GM12872 (cell line): ENCODE data around the gene LAMA2.

ENCODE experiments used
- CTCF ChIP-seq: IDR thresholded peaks from 3 replicates; pipeline ENCODE4 v1.5.1; 2011; ENCODE audit warnings: low read depth, mild to moderate bottlenecking, low read length, moderate library complexity; ENCODE audit not compliant: insufficient read depth

LAMA2 gene

GRCh38 chr6:129353067-129353466 lies 470.1 kb downstream of the LAMA2 start:
- no peak for TF ChIP-seq CTCF

DNA sequence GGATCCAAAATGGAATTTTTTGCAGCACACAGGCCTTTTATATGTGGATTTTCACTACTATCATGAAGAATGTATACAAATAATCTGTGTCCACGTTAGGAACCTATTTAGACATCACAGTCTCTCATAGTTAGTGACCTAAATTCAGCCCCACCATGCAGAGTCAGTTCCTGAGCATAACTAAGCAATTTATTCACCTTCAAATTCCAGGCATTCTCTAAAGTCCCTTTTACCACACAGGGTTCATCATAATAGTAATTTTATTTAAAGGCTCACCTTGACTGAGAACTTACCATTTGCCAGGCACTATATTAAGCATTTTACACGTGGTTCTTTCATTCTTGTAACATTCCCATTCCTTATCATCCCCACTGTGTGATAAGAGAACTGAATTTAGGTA lies 473.2 kb downstream of the LAMA2 start:
- TF ChIP-seq CTCF = no peak

GRCh38 chr6:129359811-129360681 lies 477.1 kb downstream of the LAMA2 start:
- TF ChIP-seq CTCF = no peak

- no peak for TF ChIP-seq CTCF
Measured at GRCh38 chr6:129360682-129360955, 477.7 kb downstream of the LAMA2 start.

DNA sequence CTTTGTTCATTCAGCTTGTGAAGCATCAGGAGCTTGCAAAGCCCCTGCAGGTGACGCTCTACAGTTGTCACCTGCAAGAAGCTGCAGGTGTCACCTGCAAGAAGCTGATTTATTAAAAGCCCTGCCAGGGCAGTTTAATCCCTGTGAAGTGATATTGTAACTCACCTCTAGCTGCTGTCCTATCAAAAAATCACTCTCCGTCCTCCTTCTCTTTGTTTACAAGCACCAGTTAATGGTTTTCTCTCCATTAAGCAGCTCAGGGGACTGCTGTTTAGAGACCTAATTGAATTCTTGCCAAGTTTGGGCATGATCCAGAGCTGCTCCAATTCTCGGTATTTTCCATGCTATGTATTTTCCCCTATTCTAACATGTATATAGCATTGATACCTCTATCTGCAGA lies 481.1 kb downstream of the LAMA2 start:
- TF ChIP-seq CTCF = no peak

- no peak for TF ChIP-seq CTCF
Measured at GRCh38 chr6:129364767-129365166, 481.8 kb downstream of the LAMA2 start.

GRCh38 chr6:129368076-129368475 lies 485.1 kb downstream of the LAMA2 start:
- TF ChIP-seq CTCF = no peak

DNA sequence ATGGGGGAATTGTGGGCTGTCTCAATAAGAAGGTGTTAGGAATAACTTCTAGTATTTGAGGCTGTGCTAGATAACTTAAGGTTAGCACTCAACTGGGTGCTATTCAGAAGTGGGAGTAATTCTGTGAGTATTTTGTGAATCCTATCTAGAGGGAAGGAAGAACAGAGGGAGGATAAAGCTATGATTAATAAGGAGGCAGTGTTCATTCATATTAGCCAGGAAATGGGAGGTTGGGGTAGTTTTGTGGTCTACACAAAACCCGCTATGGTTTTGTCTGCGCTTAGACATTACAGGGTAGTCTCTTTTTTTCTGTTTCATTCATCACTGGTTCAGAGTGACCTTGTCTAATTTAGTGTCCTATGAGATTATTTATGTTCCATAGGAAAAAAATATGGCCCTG lies 486.0 kb downstream of the LAMA2 start:
- no peak for TF ChIP-seq CTCF
